ENCODE results near the gene ULK4. TPM values are rescaled to one million over a fixed set of nuclear protein-coding genes. Genes with fewer than 3 reads are reported as not detected.

ULK4 gene
- total RNA-seq, 1 experiment from 2014 or later = 14.3 TPM

GRCh38 chr3:41464858-41465257, 497.0 kb downstream of the ULK4 start:
- ATAC-seq = no peak
- H3K27me3 ChIP-seq (ENCODE audit: control insufficient read depth, insufficient read depth, low read length) = no peaks in the 10 kb centered on the region
- H3K4me1 ChIP-seq (ENCODE audit: control insufficient read depth, insufficient read depth, low read length) = no peaks in the 10 kb centered on the region
- CTCF ChIA-PET = no interaction called here
- no peak overlapping the region for H3K27ac ChIP-seq (ENCODE audit: low read length)
- DNase-seq (ENCODE audit: low read depth, low spot score) = no peak
- no peak for TF ChIP-seq SIN3A (IDR thresholded peaks at IDR 0.05; ENCODE audit: borderline replicate concordance, insufficient read depth, low read depth, low read length)
- no peak for TF ChIP-seq REST (IDR thresholded peaks at IDR 0.05; ENCODE audit: insufficient read depth in 1 of 2, low read depth in 2 of 2, low read length in 1 of 2)
- TF ChIP-seq TCF7L2 (IDR thresholded peaks at IDR 0.05; ENCODE audit: low read depth, low read length) = no peak
- no peak for TF ChIP-seq POLR2AphosphoS5 (IDR thresholded peaks at IDR 0.05; ENCODE audit: low read depth, low read length)
- TF ChIP-seq CTCF (IDR thresholded peaks at IDR 0.05) = no peak
- H3K9me3 ChIP-seq (ENCODE audit: control insufficient read depth, insufficient read depth, low read depth, low read length) = no peaks in the 10 kb centered on the region
- POLR2A ChIA-PET = no interaction called here
- BruUV-seq (replicated peaks) = no TSS peak
- no peaks in the 10 kb centered on the region for H3K36me3 ChIP-seq (ENCODE audit: control insufficient read depth, insufficient read depth, low read length)
- in situ Hi-C loops (cut with HindIII; ENCODE audit: low pct_unique_long_range_greater_than_20kb, low sequenced_read_pairs) (no loop called here), intact Hi-C loops (cut with micrococcal nuclease; ENCODE audit: unreplicated experiment) (no loop called here)
- H3K4me3 ChIP-seq (ENCODE audit: low read depth in 2 of 2, low read length in 2 of 2) = no peak overlapping the region

GRCh38 chr3:41464401-41464800, 497.5 kb downstream of the ULK4 start:
- ChIA-PET CTCF (no interaction called here), POLR2A (no interaction called here)
- in situ Hi-C loops (cut with HindIII; ENCODE audit: low pct_unique_long_range_greater_than_20kb, low sequenced_read_pairs) (no loop called here), intact Hi-C loops (cut with micrococcal nuclease; ENCODE audit: unreplicated experiment) (no loop called here)
- Histone ChIP-seq H3K9me3 (ENCODE audit: control insufficient read depth, insufficient read depth, low read depth, low read length) (no peaks in the 10 kb centered on the region), H3K4me1 (ENCODE audit: control insufficient read depth, insufficient read depth, low read length) (no peaks in the 10 kb centered on the region), H3K36me3 (ENCODE audit: control insufficient read depth, insufficient read depth, low read length) (no peaks in the 10 kb centered on the region), H3K27ac (ENCODE audit: low read length) (no peak overlapping the region), H3K4me3 (ENCODE audit: low read depth in 2 of 2, low read length in 2 of 2) (no peak overlapping the region), H3K27me3 (ENCODE audit: control insufficient read depth, insufficient read depth, low read length) (no peaks in the 10 kb centered on the region)
- DNase-seq (ENCODE audit: low read depth, low spot score) (no peak), ATAC-seq (no peak)
- no peak for TF ChIP-seq TCF7L2 (IDR thresholded peaks at IDR 0.05; ENCODE audit: low read depth, low read length)
- TF ChIP-seq REST (IDR thresholded peaks at IDR 0.05; ENCODE audit: insufficient read depth in 1 of 2, low read depth in 2 of 2, low read length in 1 of 2) = no peak
- no peak for TF ChIP-seq SIN3A (IDR thresholded peaks at IDR 0.05; ENCODE audit: borderline replicate concordance, insufficient read depth, low read depth, low read length)
- no peak for TF ChIP-seq POLR2AphosphoS5 (IDR thresholded peaks at IDR 0.05; ENCODE audit: low read depth, low read length)
- no peak for TF ChIP-seq CTCF (IDR thresholded peaks at IDR 0.05)
- BruUV-seq (replicated peaks) = no TSS peak
